Panc1 (cell line): ENCODE results near the gene PLEKHH2. TPM values are rescaled to one million over a fixed set of nuclear protein-coding genes. Genes with fewer than 3 reads are reported as not detected.

Source experiments
- ATAC-seq: fragments of 200-7000 bp; cut with Tn5 transposase; 2 replicates; pipeline ENCODE4 v1.9.1; 2020; ENCODE audit warnings: mild to moderate bottlenecking, moderate library complexity
- BruUV-seq: library from RNA; stranded (reverse); fragments of 400-500 nt; replicated peaks from 2 replicates; lab custom pipeline; 2021; lab: Mats Ljungman, UMichigan
- CTCF ChIA-PET: fragments of 300-600 bp; sonication (Branson Sonifier 250); formaldehyde crosslinking; loops from one replicate; lab custom pipeline; 2022; ENCODE audit warnings: antibody characterized with exemption; lab: Charles Lee
- POLR2A ChIA-PET: fragments of 300-600 bp; sonication (Branson Sonifier 250); formaldehyde crosslinking; loops from one replicate; lab custom pipeline; 2022; ENCODE audit warnings: antibody characterized with exemption; lab: Charles Lee
- DNase-seq: peaks from one replicate; pipeline ENCODE4 v3.0.0-alpha.2; 2010; ENCODE audit warnings: low read depth, low spot score
- H3K27ac ChIP-seq: 2 replicates; pipeline ENCODE4 v1.5.1; 2011; ENCODE audit warnings: mild to moderate bottlenecking, low read length, inconsistent platforms
- H3K27me3 ChIP-seq: fragments of 200-500 bp; sonication (Bioruptor generic); 2 replicates; pipeline ENCODE4 v1.6.0; 2014; ENCODE audit warnings: low read length, inconsistent platforms; ENCODE audit not compliant: control insufficient read depth, insufficient read depth
- H3K36me3 ChIP-seq: fragments of 200-500 bp; sonication (Bioruptor generic); 2 replicates; pipeline ENCODE4 v1.5.1; 2014; ENCODE audit warnings: inconsistent platforms, mild to moderate bottlenecking, low read length, moderate library complexity; ENCODE audit not compliant: control insufficient read depth, insufficient read depth
- H3K4me1 ChIP-seq: 2 replicates; pipeline ENCODE4 v1.5.1; 2011; ENCODE audit warnings: inconsistent platforms, mild to moderate bottlenecking, low read length, moderate library complexity; ENCODE audit not compliant: control insufficient read depth, insufficient read depth
- H3K4me3 ChIP-seq, 2 experiments: 2 replicates each; pipeline ENCODE4 v1.5.1; 2011 to 2012; ENCODE audit warnings: low read depth in 2 of 2, low read length in 2 of 2, mild to moderate bottlenecking in 2 of 2, inconsistent platforms in 1 of 2, moderate library complexity in 1 of 2
- H3K9me3 ChIP-seq: fragments of 200-500 bp; sonication (Bioruptor generic); 2 replicates; pipeline ENCODE4 v1.5.1; 2014; ENCODE audit warnings: low read depth, mild to moderate bottlenecking, inconsistent platforms, low read length, moderate library complexity; ENCODE audit not compliant: control insufficient read depth, insufficient read depth
- CTCF ChIP-seq: fragments of 450-650 bp; IDR thresholded peaks from 2 replicates; pipeline ENCODE4 v1.5.1; 2017; ENCODE audit warnings: mild to moderate bottlenecking
- POLR2AphosphoS5 ChIP-seq: IDR thresholded peaks from 2 replicates; pipeline ENCODE4 v1.6.1; 2012; ENCODE audit warnings: mild to moderate bottlenecking, low read depth, low read length, moderate library complexity
- REST ChIP-seq, 2 experiments: IDR thresholded peaks; 2 replicates each; pipeline ENCODE4 v1.6.1; 2011 to 2012; ENCODE audit warnings: low read depth in 2 of 2, control low read depth in 1 of 2, low read length in 1 of 2, mild to moderate bottlenecking in 1 of 2, moderate library complexity in 1 of 2; ENCODE audit not compliant: insufficient read depth in 1 of 2
- SIN3A ChIP-seq: IDR thresholded peaks from 2 replicates; pipeline ENCODE4 v1.6.1; 2012; ENCODE audit warnings: low read depth, mild to moderate bottlenecking, low read length, moderate library complexity, borderline replicate concordance; ENCODE audit not compliant: insufficient read depth
- TCF7L2 ChIP-seq: IDR thresholded peaks from 2 replicates; pipeline ENCODE4 v1.6.1; 2011; ENCODE audit warnings: mild to moderate bottlenecking, low read depth, low read length, inconsistent platforms
- in situ Hi-C: cut with HindIII; loops from 2 replicates; pipeline ENCODE4 v1.10.0; 2016; ENCODE audit warnings: low sequenced_read_pairs, low pct_unique_long_range_greater_than_20kb
- intact Hi-C: fragments of 100-400 bp; cut with micrococcal nuclease; formaldehyde crosslinking; loops from one replicate; pipeline ENCODE4 v1.10.0; 2022; ENCODE audit not compliant: unreplicated experiment
- total RNA-seq: library from RNA; stranded (reverse); gene quantifications from one replicate; pipeline ENCODE4 v1.2.1, GENCODE V29; 2021; ENCODE audit not compliant: unreplicated experiment

Gene PLEKHH2
- total RNA-seq, 1 experiment from 2014 or later = 15.0 TPM

DNA sequence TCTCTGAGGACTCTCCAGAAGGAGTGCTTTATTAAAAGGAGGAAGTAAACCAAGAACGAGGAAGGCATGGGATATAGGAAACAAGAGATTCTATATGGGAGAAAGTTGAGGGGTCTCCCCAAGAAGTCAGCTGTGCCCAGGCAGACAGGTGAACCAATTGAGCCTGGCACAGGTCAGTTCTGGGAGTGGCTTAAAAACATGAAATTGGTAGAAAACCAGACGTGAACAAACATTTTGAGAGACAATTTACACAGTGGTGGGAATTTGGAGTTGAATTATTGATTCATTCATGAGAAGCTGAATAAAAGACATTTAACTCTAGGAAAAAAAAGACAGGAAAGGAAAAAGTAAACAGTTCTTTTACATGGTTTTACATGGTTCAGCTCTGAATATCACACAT is 16.4 kb downstream of the PLEKHH2 start:
- H3K36me3 ChIP-seq = no peaks in the 10 kb centered on the region
- H3K27ac ChIP-seq = no peak overlapping the region
- ATAC-seq = no peak
- TF ChIP-seq CTCF (no peak), SIN3A (no peak), TCF7L2 (no peak), POLR2AphosphoS5 (no peak), REST (IDR thresholded peaks at IDR 0.05; ENCODE audit: insufficient read depth in 1 of 2, low read depth in 2 of 2, low read length in 1 of 2) (no peak)
- CTCF ChIA-PET = no interaction called here
- no peak overlapping the region for H3K4me3 ChIP-seq
- in situ Hi-C loops (no loop called here), intact Hi-C loops (no loop called here)
- BruUV-seq = no TSS peak
- no peak for DNase-seq
- H3K27me3 ChIP-seq = no peaks in the 10 kb centered on the region
- H3K4me1 ChIP-seq = no peaks in the 10 kb centered on the region
- H3K9me3 ChIP-seq = no peaks in the 10 kb centered on the region
- POLR2A ChIA-PET = no interaction called here

- TF ChIP-seq REST (IDR thresholded peaks at IDR 0.05; ENCODE audit: insufficient read depth in 1 of 2, low read depth in 2 of 2, low read length in 1 of 2) = no peak
- no peak for TF ChIP-seq POLR2AphosphoS5
- TF ChIP-seq SIN3A = no peak
- TF ChIP-seq CTCF = no peak
- no peak for TF ChIP-seq TCF7L2
- Histone ChIP-seq H3K27me3 (no peaks in the 10 kb centered on the region), H3K27ac (no peak overlapping the region), H3K9me3 (no peaks in the 10 kb centered on the region), H3K4me3 (no peak overlapping the region), H3K36me3 (no peaks in the 10 kb centered on the region), H3K4me1 (no peaks in the 10 kb centered on the region)
- intact Hi-C loops (no loop called here), in situ Hi-C loops (no loop called here)
- BruUV-seq = no TSS peak
- DNase-seq = no peak
- CTCF ChIA-PET = no interaction called here
- POLR2A ChIA-PET = no interaction called here
- ATAC-seq = no peak
Observed at GRCh38 chr2:43657241-43657640, 20.2 kb downstream of the PLEKHH2 start.
